Stimulated activated CD4-positive, alpha-beta T cell treated with anti-CD3 and anti-CD28 coated beads, Interleukin-4, amount 100 ng/mL, for 1 hour (primary cell): Measurements from ENCODE around the gene TPT1.
A peak's percentile ranks its signal among the peaks of the same experiment; 100 is the strongest.
"Not testable (repeated sequence)": the region's sequence is repeated elsewhere in the genome, so short reads cannot be mapped to it uniquely, and the experiment has no call there.

ENCODE experiments used
- DNase-seq: peaks from one replicate; pipeline ENCODE4 v3.0.0-alpha.2; 2020

The TPT1 gene

GRCh38 chr13:45365558-45365885, 24.5 kb upstream of the TPT1 start:
- DNase-seq, result no peak

- DNase-seq, result no peak
These were observed 24.0 kb upstream of the TPT1 start for GRCh38 chr13:45364876-45365557.

- DNase-seq, result no peak
These were observed 22.0 kb upstream of the TPT1 start for GRCh38 chr13:45362939-45363338.

- DNase-seq, result no peak
These were observed 20.7 kb upstream of the TPT1 start for GRCh38 chr13:45361596-45362206.

- no peak for DNase-seq
These were observed 16.1 kb upstream of the TPT1 start for GRCh38 chr13:45356966-45357672.

GRCh38 chr13:45353895-45354294, 12.9 kb upstream of the TPT1 start:
- DNase-seq, result no peak

- DNase-seq, result no peak
These were observed 11.0 kb upstream of the TPT1 start for GRCh38 chr13:45352031-45352430.

GRCh38 chr13:45350152-45350551, 9.2 kb upstream of the TPT1 start:
- DNase-seq, result no peak

GRCh38 chr13:45349438-45349837, 8.5 kb upstream of the TPT1 start:
- DNase-seq, result no peak

- not testable (repeated sequence) for DNase-seq
These were observed 3.1 kb upstream of the TPT1 start for GRCh38 chr13:45344064-45344463.

GRCh38 chr13:45343102-45343501, 2.1 kb upstream of the TPT1 start:
- not testable (repeated sequence) for DNase-seq

- DNase-seq, result not testable (repeated sequence)
These were observed 1.7 kb upstream of the TPT1 start for GRCh38 chr13:45342668-45343067.

GRCh38 chr13:45341799-45342500, 967 bp upstream of the TPT1 start:
- DNase-seq, result no peak

GRCh38 chr13:45340422-45341033, 455 bp downstream of the TPT1 start:
- peak; percentile 80 for DNase-seq

- peak; percentile 49 for DNase-seq
These were observed 1.1 kb downstream of the TPT1 start for GRCh38 chr13:45339867-45340266.

- DNase-seq, result no peak
These were observed 1.6 kb downstream of the TPT1 start for GRCh38 chr13:45339399-45339798.

GRCh38 chr13:45337803-45338202, 3.2 kb downstream of the TPT1 start:
- DNase-seq, result no peak

GRCh38 chr13:45337395-45337794, 3.6 kb downstream of the TPT1 start:
- no peak for DNase-seq

GRCh38 chr13:45336025-45336800, 4.8 kb downstream of the TPT1 start:
- DNase-seq, result no peak

GRCh38 chr13:45335397-45336024, 5.5 kb downstream of the TPT1 start:
- no peak for DNase-seq

GRCh38 chr13:45333977-45334922, 6.7 kb downstream of the TPT1 start:
- no peak for DNase-seq
